Mesenchymal stem cell (in vitro differentiated cells and primary cell): Measurements from ENCODE around the gene MEX3B.

Experiments used
- DNase-seq: peaks from one replicate; pipeline ENCODE4 v3.0.0-alpha.2; 2013
- H2AFZ ChIP-seq: one replicate; pipeline ENCODE4 v1.6.1; 2013; ENCODE audit warnings: low read depth, mild to moderate bottlenecking, control low read depth, inconsistent platforms, low read length, moderate library complexity
- H2AK5ac ChIP-seq: 2 replicates; pipeline ENCODE4 v1.6.1; 2013; ENCODE audit warnings: low read length, moderate library complexity, mild to moderate bottlenecking, inconsistent platforms; ENCODE audit not compliant: severe bottlenecking
- H2BK120ac ChIP-seq: one replicate; pipeline ENCODE4 v1.6.1; 2013; ENCODE audit warnings: low read depth, mild to moderate bottlenecking, inconsistent platforms, low read length, moderate library complexity
- H2BK12ac ChIP-seq, 2 experiments: one replicate each; pipeline ENCODE4 v1.6.1; 2013; ENCODE audit warnings: inconsistent platforms in 2 of 2, low read length in 2 of 2, mild to moderate bottlenecking in 2 of 2, moderate library complexity in 2 of 2, control low read depth in 1 of 2
- H2BK15ac ChIP-seq: one replicate; pipeline ENCODE4 v1.6.1; 2013; ENCODE audit warnings: mild to moderate bottlenecking, low read depth, inconsistent platforms; ENCODE audit not compliant: poor library complexity, severe bottlenecking
- H2BK5ac ChIP-seq: 2 replicates; pipeline ENCODE4 v1.6.1; 2013; ENCODE audit warnings: low read depth, mild to moderate bottlenecking, low read length, control low read depth, inconsistent platforms; ENCODE audit not compliant: poor library complexity, severe bottlenecking
- H3K14ac ChIP-seq, 2 experiments: one replicate each; pipeline ENCODE4 v1.6.1; 2013; ENCODE audit warnings: inconsistent platforms in 2 of 2, low read length in 2 of 2, control low read depth in 1 of 2, mild to moderate bottlenecking in 1 of 2, moderate library complexity in 1 of 2
- H3K18ac ChIP-seq, 2 experiments: one replicate each; pipeline ENCODE4 v1.6.1; 2013; ENCODE audit warnings: inconsistent platforms in 2 of 2, low read length in 2 of 2, control low read depth in 1 of 2, low read depth in 1 of 2, mild to moderate bottlenecking in 1 of 2
- H3K23ac ChIP-seq, 2 experiments: one replicate each; pipeline ENCODE4 v1.6.1; 2013; ENCODE audit warnings: inconsistent platforms in 2 of 2, low read length in 2 of 2, mild to moderate bottlenecking in 2 of 2, moderate library complexity in 2 of 2, control low read depth in 1 of 2
- H3K27ac ChIP-seq: 2 replicates; pipeline ENCODE4 v1.5.1; 2013; ENCODE audit warnings: mild to moderate bottlenecking, moderate library complexity, low read length, control low read depth, inconsistent platforms; ENCODE audit not compliant: poor library complexity, severe bottlenecking
- H3K27me3 ChIP-seq, 2 experiments: 2 replicates each; pipeline versions ENCODE4 v1.6.1 to v1.7.0; 2013; ENCODE audit warnings: low read length in 2 of 2, mild to moderate bottlenecking in 2 of 2, moderate library complexity in 2 of 2, control low read depth in 1 of 2, inconsistent platforms in 1 of 2; ENCODE audit not compliant: control insufficient read depth in 1 of 2, insufficient read depth in 1 of 2
- H3K36me3 ChIP-seq, 2 experiments: 2 replicates each; pipeline versions ENCODE4 v1.6.1 to v1.7.0; 2013; ENCODE audit warnings: low read length in 2 of 2, control low read depth in 1 of 2, inconsistent platforms in 1 of 2, low read depth in 1 of 2, mild to moderate bottlenecking in 1 of 2; ENCODE audit not compliant: insufficient read depth in 2 of 2, control insufficient read depth in 1 of 2
- H3K4ac ChIP-seq, 2 experiments: one replicate each; pipeline ENCODE4 v1.6.1; 2013; ENCODE audit warnings: inconsistent platforms in 2 of 2, low read length in 2 of 2, mild to moderate bottlenecking in 2 of 2, moderate library complexity in 2 of 2, control low read depth in 1 of 2, low read depth in 1 of 2
- H3K4me1 ChIP-seq: 2 replicates; pipeline ENCODE4 v1.6.1; 2013; ENCODE audit warnings: low read depth, low read length, control low read depth; ENCODE audit not compliant: control insufficient read depth, insufficient read depth
- H3K4me2 ChIP-seq: 2 replicates; pipeline ENCODE4 v1.6.1; 2013; ENCODE audit warnings: low read length, mild to moderate bottlenecking, inconsistent platforms; ENCODE audit not compliant: poor library complexity, severe bottlenecking
- H3K4me3 ChIP-seq, 2 experiments: 2 replicates each; pipeline versions ENCODE4 v1.5.1 to v1.7.0; 2013; ENCODE audit warnings: low read length in 2 of 2, mild to moderate bottlenecking in 2 of 2, control low read depth in 1 of 2, low read depth in 1 of 2; ENCODE audit not compliant: insufficient read depth in 1 of 2
- H3K79me1 ChIP-seq: replicated peaks from 2 replicates; pipeline ENCODE4 v1.6.1; 2013; ENCODE audit warnings: mild to moderate bottlenecking, control low read depth, low read length, inconsistent platforms; ENCODE audit not compliant: poor library complexity, severe bottlenecking
- H3K9ac ChIP-seq: 2 replicates; pipeline ENCODE4 v1.7.0; 2013; ENCODE audit warnings: mild to moderate bottlenecking, low read length, moderate library complexity
- H3K9me3 ChIP-seq: 2 replicates; pipeline ENCODE4 v1.7.0; 2013; ENCODE audit warnings: mild to moderate bottlenecking, low read length; ENCODE audit not compliant: control insufficient read depth
- H4K8ac ChIP-seq: one replicate; pipeline ENCODE4 v1.6.1; 2013; ENCODE audit warnings: inconsistent platforms, mild to moderate bottlenecking, low read length, moderate library complexity
- H4K91ac ChIP-seq: one replicate; pipeline ENCODE4 v1.6.1; 2013; ENCODE audit warnings: mild to moderate bottlenecking, low read length, inconsistent platforms
- WGBS: methylation state at CpG from one replicate; pipeline ENCODE4 v1.1.7; 2013; ENCODE audit warnings: mixed read lengths; 5-methylcytosine and 5-hydroxymethylcytosine counted together

MEX3B gene

GRCh38 chr15:82044373-82045178, 1.2 kb downstream of the MEX3B start:
- Histone ChIP-seq H2AK5ac (no peak overlapping the region), H4K91ac (peak overlapping the region; percentile 54), H2BK120ac (no peak overlapping the region), H3K27ac (peak overlapping the region; percentile 84), H2BK5ac (no peak overlapping the region), H3K23ac (peak overlapping the region in 1 of 2 experiments; percentile 20), H3K14ac (peak overlapping the region in 1 of 2 experiments; percentile 89), H2AFZ (no peak overlapping the region), H3K4me2 (peak overlapping the region; percentile 89), H3K9ac (peak overlapping the region; percentile 76), H3K27me3 (peaks cover 14 to 29% of the 10 kb centered on the region in 2 experiments), H3K9me3 (no peaks in the 10 kb centered on the region), H3K18ac (peak overlapping the region; percentile 87 to 99), H3K4ac (peak overlapping the region in 1 of 2 experiments; percentile 35), H2BK15ac (peak overlapping the region; percentile 44), H3K4me1 (peaks cover 18% of the 10 kb centered on the region), H3K79me1 (peaks cover 6% of the 10 kb centered on the region), H4K8ac (no peak overlapping the region), H3K36me3 (peaks cover 0 to 14% of the 10 kb centered on the region in 2 experiments), H3K4me3 (peak overlapping the region; percentile 87 to 89), H2BK12ac (peak overlapping the region in 1 of 2 experiments; percentile 49)
- DNase-seq, result peak; percentile 79
- under 1% methylated on average over 41 of the region's 54 CpGs for WGBS

DNA sequence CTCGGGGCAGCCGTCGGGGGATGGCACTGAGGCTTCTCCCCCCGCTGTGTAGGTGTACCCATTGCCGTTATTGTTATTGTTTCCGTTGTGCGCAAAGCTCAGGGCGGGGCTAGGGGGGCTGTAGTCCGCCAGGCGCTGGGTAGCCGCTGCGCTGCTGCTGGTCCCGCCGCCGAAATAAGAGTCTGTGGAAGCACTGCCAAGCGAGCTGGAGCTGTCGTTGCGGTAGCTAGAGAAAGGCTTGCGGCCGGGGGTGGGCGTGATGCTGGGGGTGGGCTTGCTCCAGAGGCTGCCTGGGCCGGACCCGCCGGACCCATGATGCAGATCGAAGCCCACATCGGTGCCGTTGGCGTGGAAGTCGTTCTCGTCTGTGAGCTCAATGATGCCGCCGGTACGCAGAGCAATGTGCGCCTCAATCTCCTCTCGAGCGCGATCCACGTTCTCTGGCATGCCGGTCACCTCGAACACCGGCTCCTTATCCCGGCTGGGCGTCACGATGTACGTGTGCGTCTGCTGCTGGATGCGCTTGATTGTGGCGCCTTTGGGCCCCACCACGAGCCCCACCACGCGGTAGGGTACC, 1.9 kb downstream of the MEX3B start:
- Histone ChIP-seq H2BK12ac (peak overlapping the region in 1 of 2 experiments; percentile 49), H3K4me2 (peak overlapping the region; percentile 89), H2AK5ac (no peak overlapping the region), H3K79me1 (peaks cover 6% of the 10 kb centered on the region), H3K14ac (peak overlapping the region in 1 of 2 experiments; percentile 89), H3K27ac (peak overlapping the region; percentile 6), H2BK5ac (no peak overlapping the region), H3K18ac (peak overlapping the region in 1 of 2 experiments; percentile 52), H4K91ac (peak overlapping the region; percentile 54), H3K9me3 (no peaks in the 10 kb centered on the region), H4K8ac (no peak overlapping the region), H2BK120ac (no peak overlapping the region), H3K4ac (peak overlapping the region in 1 of 2 experiments; percentile 35), H2BK15ac (no peak overlapping the region), H3K4me3 (peak overlapping the region; percentile 87 to 89), H3K4me1 (peaks cover 18% of the 10 kb centered on the region), H2AFZ (no peak overlapping the region), H3K9ac (peak overlapping the region; percentile 76), H3K36me3 (peaks cover 0 to 14% of the 10 kb centered on the region in 2 experiments), H3K23ac (peak overlapping the region in 1 of 2 experiments; percentile 6), H3K27me3 (peaks cover 11 to 22% of the 10 kb centered on the region in 2 experiments)
- WGBS, result 14% methylated on average over 49 of the region's 51 CpGs
- DNase-seq, result no peak

GRCh38 chr15:82043130-82043673, 2.6 kb downstream of the MEX3B start:
- Histone ChIP-seq H3K14ac (no peak overlapping the region), H3K27me3 (peaks cover 4 to 18% of the 10 kb centered on the region in 2 experiments), H4K8ac (peak overlapping the region; percentile 35), H2BK15ac (no peak overlapping the region), H3K4ac (no peak overlapping the region), H3K36me3 (peaks cover 0 to 14% of the 10 kb centered on the region in 2 experiments), H3K4me1 (peaks cover 18% of the 10 kb centered on the region), H2AFZ (no peak overlapping the region), H3K4me3 (no peak overlapping the region), H2BK120ac (no peak overlapping the region), H4K91ac (no peak overlapping the region), H3K23ac (no peak overlapping the region), H3K79me1 (peaks cover 6% of the 10 kb centered on the region), H2BK12ac (no peak overlapping the region), H3K4me2 (no peak overlapping the region), H2AK5ac (no peak overlapping the region), H3K9ac (no peak overlapping the region), H3K18ac (no peak overlapping the region), H2BK5ac (no peak overlapping the region), H3K9me3 (no peaks in the 10 kb centered on the region), H3K27ac (no peak overlapping the region)
- no peak for DNase-seq
- 65% methylated on average over 47 of the region's 47 CpGs for WGBS

GRCh38 chr15:82040862-82041261, 5.0 kb downstream of the MEX3B start:
- H3K23ac ChIP-seq, result no peak overlapping the region
- H3K27ac ChIP-seq, result no peak overlapping the region
- WGBS, result 49% methylated on average over 4 of the region's 4 CpGs
- H3K9ac ChIP-seq, result no peak overlapping the region
- H4K91ac ChIP-seq, result no peak overlapping the region
- no peak overlapping the region for H3K4ac ChIP-seq
- H3K18ac ChIP-seq, result no peak overlapping the region
- no peak overlapping the region for H4K8ac ChIP-seq
- peaks cover 0 to 8% of the 10 kb centered on the region in 2 experiments for H3K27me3 ChIP-seq
- H2AK5ac ChIP-seq, result no peak overlapping the region
- H2BK120ac ChIP-seq, result no peak overlapping the region
- H3K4me3 ChIP-seq, result no peak overlapping the region
- H3K14ac ChIP-seq, result no peak overlapping the region
- H3K4me2 ChIP-seq, result no peak overlapping the region
- H2BK12ac ChIP-seq, result no peak overlapping the region
- no peak overlapping the region for H2AFZ ChIP-seq
- no peak for DNase-seq
- H3K79me1 ChIP-seq, result peaks cover 6% of the 10 kb centered on the region
- no peaks in the 10 kb centered on the region for H3K9me3 ChIP-seq
- no peak overlapping the region for H2BK5ac ChIP-seq
- no peak overlapping the region for H2BK15ac ChIP-seq
- peaks cover 13% of the 10 kb centered on the region for H3K4me1 ChIP-seq
- H3K36me3 ChIP-seq, result peaks cover 0 to 14% of the 10 kb centered on the region in 2 experiments
